Esophagus muscularis mucosa (tissue), 4 donors: ENCODE data around the gene BACE2. TPM values are rescaled to one million over a fixed set of nuclear protein-coding genes. Genes with fewer than 3 reads are reported as not detected.
A peak's percentile ranks its signal among the peaks of the same experiment; 100 is the strongest.
"Not testable (repeated sequence)": the region's sequence is repeated elsewhere in the genome, so short reads cannot be mapped to it uniquely, and the experiment has no call there.

ENCODE experiments used
- DNase-seq: peaks from one replicate; pipeline ENCODE4 v3.0.0-alpha.2; 2017; ENCODE audit errors: extremely low spot score
- H3K27ac ChIP-seq, 4 donors: fragments of 200-600 bp; sonication (generic); replicated peaks in 1 of 4; 1 replicate in 3 of 4; 2 replicates in 1 of 4; pipeline ENCODE4 v1.5.1; 2016 to 2019; ENCODE audit warnings: mild to moderate bottlenecking in 1 of 4
- H3K27me3 ChIP-seq, 4 donors: fragments of 200-600 bp; sonication (generic); one replicate each; pipeline versions ENCODE4 v1.5.1 to v1.6.0; 2016 to 2019
- H3K36me3 ChIP-seq, 4 donors: fragments of 200-600 bp; sonication (generic); one replicate each; pipeline ENCODE4 v1.5.1; 2016 to 2019
- H3K4me1 ChIP-seq, 4 donors: fragments of 200-600 bp; sonication (generic); one replicate each; pipeline ENCODE4 v1.5.1; 2016 to 2019
- H3K4me3 ChIP-seq, 4 donors: fragments of 200-600 bp; sonication (generic); 1 replicate in 2 of 4; 2 replicates in 2 of 4; pipeline ENCODE4 v1.5.1; 2016 to 2019; ENCODE audit warnings: mild to moderate bottlenecking in 4 of 4, moderate library complexity in 1 of 4
- H3K9me3 ChIP-seq, 4 donors: fragments of 200-600 bp; sonication (generic); 1 replicate in 3 of 4; 2 replicates in 1 of 4; pipeline ENCODE4 v1.5.1; 2016 to 2019
- EP300 ChIP-seq: sonication (generic); formaldehyde crosslinking; IDR thresholded peaks from one replicate; pipeline ENCODE4 v1.6.1; 2017; ENCODE audit warnings: antibody characterized with exemption
- POLR2A ChIP-seq: fragments of 450-650 bp; IDR thresholded peaks from one replicate; pipeline ENCODE4 v1.6.1; 2017; ENCODE audit warnings: antibody characterized with exemption, moderate library complexity, mild to moderate bottlenecking, low read depth
- POLR2AphosphoS5 ChIP-seq, 2 donors: sonication (generic); formaldehyde crosslinking; IDR thresholded peaks; one replicate each; pipeline ENCODE4 v1.6.1; 2017; ENCODE audit warnings: antibody characterized with exemption in 2 of 2
- WGBS: methylation state at CpG from one replicate; pipeline ENCODE4 v1.1.5; 2018; 5-methylcytosine and 5-hydroxymethylcytosine counted together
- intact Hi-C: fragments of 100-400 bp; cut with DNase I; formaldehyde crosslinking; loops from one replicate; pipeline ENCODE4 v1.15.1; 2023
- total RNA-seq, 4 donors: library from RNA; depleted of rRNA; stranded (reverse); fragments of >200 nt; gene quantifications; one replicate each; pipeline versions ENCODE4 v1.1.0 to v1.2.1, GENCODE V29; 2016
- TF ChIP-seq, protein P1 (sequence below), 3 experiments: fragments of 200-600 bp in 2 of 3; fragments of 450-650 bp in 1 of 3; sonication (generic) in 2 of 3; IDR thresholded peaks; one replicate each; pipeline ENCODE4 v1.5.1; 2017 to 2019; ENCODE audit warnings: antibody characterized with exemption in 3 of 3, mild to moderate bottlenecking in 2 of 3, moderate library complexity in 1 of 3

BACE2 gene
- total RNA-seq, 4 donors from 2014 or later = 44.9 to 61.6 (median 58.2) TPM

DNA sequence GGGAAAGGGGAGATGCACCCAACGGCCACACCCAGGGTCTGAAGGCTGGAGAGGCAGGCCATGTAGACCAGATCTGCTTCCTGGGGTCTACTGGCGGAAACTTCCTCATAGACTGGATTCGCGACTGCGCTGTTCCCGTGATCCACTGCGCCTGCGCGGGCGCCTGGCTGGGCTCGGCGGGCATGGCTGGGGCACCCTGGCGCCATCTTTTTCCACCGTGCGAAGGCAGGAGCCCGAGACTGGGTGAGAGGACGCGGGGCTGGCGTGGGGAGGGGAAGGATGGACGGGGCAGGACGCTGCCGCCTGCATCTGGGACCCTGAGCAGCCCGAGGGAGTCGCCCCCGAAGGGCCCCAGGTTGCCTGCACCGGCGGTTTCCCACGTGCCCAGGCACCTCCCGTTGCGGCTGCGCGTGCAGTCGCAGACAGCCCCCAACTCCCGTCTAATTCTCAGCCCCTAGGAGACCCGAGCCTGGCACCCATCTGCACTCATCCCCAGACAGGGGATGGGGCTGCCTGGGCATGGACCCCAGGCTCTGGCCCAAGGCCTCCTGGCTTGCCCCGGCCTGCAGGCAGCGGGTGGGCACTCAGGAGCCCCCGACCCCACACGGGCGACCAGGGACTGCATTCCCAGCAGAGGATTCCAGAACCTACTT lies 136.2 kb downstream of the BACE2 start:
- Histone ChIP-seq H3K36me3 (no peaks in the 10 kb centered on the region), H3K27me3 (peaks cover 0 to 14% (median 0%) of the 10 kb centered on the region in 4 donors), H3K27ac (no peak overlapping the region), H3K4me3 (no peak overlapping the region), H3K4me1 (no peaks in the 10 kb centered on the region), H3K9me3 (peaks cover 0 to 14% (median 7%) of the 10 kb centered on the region in 4 donors)
- DNase-seq = no peak
- TF ChIP-seq POLR2AphosphoS5 (IDR thresholded peaks at IDR 0.05) = no peak
- WGBS = 92% methylated on average over 35 of the region's 40 CpGs
- intact Hi-C loops = no loop called here

DNA sequence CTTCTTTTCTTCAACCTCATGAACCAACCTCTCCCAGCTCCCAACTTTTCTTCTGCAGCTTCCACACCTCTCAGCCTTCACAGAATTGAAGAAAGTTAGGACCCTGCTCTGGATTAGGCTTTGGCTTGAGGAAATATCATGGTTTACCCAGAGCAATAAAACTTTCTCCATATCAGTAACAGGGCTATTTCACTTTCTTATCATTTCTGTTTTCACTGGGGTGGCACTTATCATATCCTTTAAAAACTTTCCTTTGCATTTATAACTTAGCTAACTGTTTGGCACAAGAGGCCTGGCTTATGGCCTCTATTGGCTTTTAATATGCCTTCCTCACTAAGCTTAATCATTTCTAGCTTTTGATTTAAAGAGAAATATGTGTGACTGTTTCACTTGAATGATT lies 139.3 kb downstream of the BACE2 start:
- no peaks in the 10 kb centered on the region for H3K4me1 ChIP-seq
- H3K36me3 ChIP-seq = no peaks in the 10 kb centered on the region
- peaks cover 0 to 8% (median 0%) of the 10 kb centered on the region in 4 donors for H3K9me3 ChIP-seq
- no peak overlapping the region for H3K27ac ChIP-seq
- no peak overlapping the region for H3K4me3 ChIP-seq
- DNase-seq = no peak
- intact Hi-C loops = no loop called here
- H3K27me3 ChIP-seq = peaks cover 0 to 28% (median 0%) of the 10 kb centered on the region in 4 donors
- no peak for TF ChIP-seq POLR2AphosphoS5 (IDR thresholded peaks at IDR 0.05)
- TF ChIP-seq, protein P1, sequence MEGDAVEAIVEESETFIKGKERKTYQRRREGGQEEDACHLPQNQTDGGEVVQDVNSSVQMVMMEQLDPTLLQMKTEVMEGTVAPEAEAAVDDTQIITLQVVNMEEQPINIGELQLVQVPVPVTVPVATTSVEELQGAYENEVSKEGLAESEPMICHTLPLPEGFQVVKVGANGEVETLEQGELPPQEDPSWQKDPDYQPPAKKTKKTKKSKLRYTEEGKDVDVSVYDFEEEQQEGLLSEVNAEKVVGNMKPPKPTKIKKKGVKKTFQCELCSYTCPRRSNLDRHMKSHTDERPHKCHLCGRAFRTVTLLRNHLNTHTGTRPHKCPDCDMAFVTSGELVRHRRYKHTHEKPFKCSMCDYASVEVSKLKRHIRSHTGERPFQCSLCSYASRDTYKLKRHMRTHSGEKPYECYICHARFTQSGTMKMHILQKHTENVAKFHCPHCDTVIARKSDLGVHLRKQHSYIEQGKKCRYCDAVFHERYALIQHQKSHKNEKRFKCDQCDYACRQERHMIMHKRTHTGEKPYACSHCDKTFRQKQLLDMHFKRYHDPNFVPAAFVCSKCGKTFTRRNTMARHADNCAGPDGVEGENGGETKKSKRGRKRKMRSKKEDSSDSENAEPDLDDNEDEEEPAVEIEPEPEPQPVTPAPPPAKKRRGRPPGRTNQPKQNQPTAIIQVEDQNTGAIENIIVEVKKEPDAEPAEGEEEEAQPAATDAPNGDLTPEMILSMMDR (IDR thresholded peaks at IDR 0.05) = no peak
- no peak for TF ChIP-seq POLR2A
- TF ChIP-seq EP300 = no peak

DNA sequence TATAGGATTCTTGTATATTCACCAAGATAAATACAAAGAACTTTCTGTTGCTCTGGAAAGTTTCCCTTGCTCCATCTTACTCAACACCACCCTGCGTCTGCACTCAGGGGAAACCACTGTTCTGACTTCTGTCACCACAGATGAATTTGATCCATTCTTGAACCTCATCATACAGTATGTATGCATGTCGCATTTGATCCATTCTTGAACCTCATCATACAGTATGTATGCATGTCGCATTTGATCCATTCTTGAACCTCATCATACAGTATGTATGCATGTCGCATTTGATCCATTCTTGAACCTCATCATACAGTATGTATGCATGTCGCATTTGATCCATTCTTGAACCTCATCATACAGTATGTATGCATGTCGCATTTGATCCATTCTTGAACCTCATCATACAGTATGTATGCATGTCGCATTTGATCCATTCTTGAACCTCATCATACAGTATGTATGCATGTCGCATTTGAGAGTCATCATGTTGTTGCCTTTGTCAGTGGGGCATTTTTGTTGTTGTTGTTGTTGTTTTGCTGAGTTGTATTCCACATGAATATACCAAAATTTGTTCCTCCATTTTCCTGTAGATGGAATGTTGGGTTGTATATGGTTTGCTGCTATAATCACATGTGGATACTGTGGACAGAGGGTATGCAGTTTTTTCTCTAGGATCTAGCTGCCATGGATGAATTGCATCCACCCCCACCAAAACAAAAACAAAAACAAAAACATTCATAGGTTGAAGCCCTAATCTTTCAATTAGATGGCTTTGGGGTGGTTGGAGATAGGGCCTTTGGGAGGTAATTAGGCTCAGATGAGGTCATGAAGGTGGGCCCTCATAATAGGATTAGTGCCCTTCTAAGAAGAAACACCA lies 145.6 kb downstream of the BACE2 start:
- H3K27ac ChIP-seq, DNase-seq, H3K36me3 ChIP-seq, intact Hi-C loops, H3K4me3 ChIP-seq, H3K9me3 ChIP-seq: not testable (repeated sequence)
- H3K27me3 ChIP-seq = peaks cover 0 to 43% (median 14%) of the 10 kb centered on the region in 4 donors
- 89% methylated on average over 6 of the region's 8 CpGs for WGBS
- H3K4me1 ChIP-seq = peaks cover 10 to 14% (median 13%) of the 10 kb centered on the region in 4 donors

DNA sequence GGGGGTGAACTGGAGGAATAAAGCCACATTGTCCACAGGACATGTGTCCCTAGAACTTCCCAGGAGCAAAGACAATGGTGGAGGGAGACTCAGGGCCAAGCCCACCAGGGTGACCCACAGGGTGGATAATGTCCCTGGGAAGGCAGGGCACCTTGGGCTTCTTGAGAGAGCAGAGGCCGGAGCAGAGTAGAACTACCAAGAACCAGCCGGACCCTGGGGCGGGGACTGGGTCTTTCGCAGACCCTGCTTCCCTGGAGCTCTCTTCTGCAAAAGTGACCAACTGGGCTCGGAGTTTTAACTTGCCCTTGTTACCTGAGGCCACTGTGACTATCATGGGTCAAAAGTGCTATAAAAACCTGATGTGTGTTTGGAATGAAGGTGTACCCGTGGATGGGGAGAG lies 147.8 kb downstream of the BACE2 start:
- no peak overlapping the region for H3K27ac ChIP-seq
- no peak overlapping the region for H3K4me3 ChIP-seq
- peaks cover 0 to 37% (median 14%) of the 10 kb centered on the region in 4 donors for H3K27me3 ChIP-seq
- WGBS = 90% methylated on average over 5 of the region's 6 CpGs
- H3K9me3 ChIP-seq = no peaks in the 10 kb centered on the region
- no peaks in the 10 kb centered on the region for H3K36me3 ChIP-seq
- no peak for TF ChIP-seq POLR2AphosphoS5 (IDR thresholded peaks at IDR 0.05)
- TF ChIP-seq POLR2A = no peak
- TF ChIP-seq, protein P1 (IDR thresholded peaks at IDR 0.05) = no peak
- TF ChIP-seq EP300 = no peak
- H3K4me1 ChIP-seq = peaks cover 10 to 14% (median 13%) of the 10 kb centered on the region in 4 donors
- intact Hi-C loops = no loop called here
- no peak for DNase-seq

DNA sequence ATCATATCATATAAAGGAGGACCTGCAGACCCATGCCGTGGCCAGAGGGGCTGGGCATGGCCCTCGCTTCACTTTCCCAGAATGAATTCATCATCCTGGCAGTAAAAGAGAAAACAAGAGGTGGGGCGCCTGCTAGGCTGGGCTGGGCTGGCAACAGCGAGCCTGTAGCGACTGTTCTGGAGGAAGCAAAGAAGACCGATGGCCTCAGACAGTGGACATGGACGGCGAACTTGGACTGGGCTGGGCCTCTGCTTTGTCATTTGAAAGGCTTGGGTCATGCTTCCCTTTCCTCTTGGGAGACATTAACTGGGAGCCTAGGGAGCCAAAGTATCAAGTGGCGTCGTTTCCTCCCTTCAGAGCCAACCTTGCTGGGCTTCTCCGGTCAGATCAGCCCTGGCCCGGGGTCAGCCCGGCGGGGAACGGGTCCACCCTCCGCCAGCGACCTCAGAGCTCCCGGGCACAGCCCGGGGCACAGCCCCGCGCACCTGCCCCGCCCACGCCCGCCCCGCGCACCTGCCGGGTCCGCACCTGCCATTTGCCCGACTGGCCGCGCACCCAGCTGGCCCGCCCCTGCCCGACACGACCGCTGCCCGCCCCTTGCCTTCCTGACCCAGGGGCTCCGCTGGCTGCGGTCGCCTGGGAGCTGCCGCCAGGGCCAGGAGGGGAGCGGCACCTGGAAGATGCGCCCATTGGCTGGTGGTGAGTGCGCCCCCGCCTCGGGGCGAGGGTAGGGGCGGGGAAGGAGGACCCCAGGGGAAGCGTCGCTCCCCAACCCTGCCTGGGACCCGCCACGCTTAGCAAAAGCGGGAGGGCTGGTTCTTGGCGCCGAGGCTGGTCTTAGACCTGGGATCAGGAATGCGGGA lies 148.5 kb downstream of the BACE2 start, which contains the start of gene FAM3B:
Gene FAM3B (plus strand): TSS at position 602 of the 863 bp plus-strand sequence. CDS start 79 bp downstream, at position 681.
- Histone ChIP-seq H3K4me1 (peaks cover 10 to 14% (median 13%) of the 10 kb centered on the region in 4 donors), H3K27me3 (peaks cover 0 to 36% (median 14%) of the 10 kb centered on the region in 4 donors)

More for the DNA sequence above, 148.5 kb downstream of the BACE2 start, which contains the start of gene FAM3B:
- DNase-seq = no peak
- WGBS = 15% methylated on average over 23 of the region's 55 CpGs
- Histone ChIP-seq H3K4me3 (peak within 1 kb of the TSS; percentile 36 to 55 (median 42)), H3K27ac (no peak within 1 kb of the TSS), H3K9me3 (no peaks in the 10 kb centered on the region), H3K36me3 (no peaks in the 10 kb centered on the region)
- intact Hi-C loops = no loop called here
- TF ChIP-seq, protein P1 (IDR thresholded peaks at IDR 0.05) = no peak
- no peak for TF ChIP-seq POLR2AphosphoS5 (IDR thresholded peaks at IDR 0.05)
- TF ChIP-seq POLR2A = no peak
- TF ChIP-seq EP300 = no peak
